GM03348 (cell line): ENCODE measurements around the gene ESYT1.

Experiments
- DNase-seq: peaks from one replicate; pipeline ENCODE4 v3.0.0; 2012; ENCODE audit warnings: low spot score

Gene ESYT1

GRCh38 chr12:56188778-56189098 lies 60.7 kb downstream of the ESYT1 start:
- no peak for DNase-seq

- DNase-seq = peak; percentile 97
Measured at GRCh38 chr12:56189099-56189917, 61.2 kb downstream of the ESYT1 start, which contains the start of gene SMARCC2. Gene SMARCC2 (minus strand): TSS chr12:56189483. CDS start chr12:56189461, 22 bp downstream.

GRCh38 chr12:56189918-56190694 lies 62.0 kb downstream of the ESYT1 start:
- peak; percentile 78 for DNase-seq

DNA sequence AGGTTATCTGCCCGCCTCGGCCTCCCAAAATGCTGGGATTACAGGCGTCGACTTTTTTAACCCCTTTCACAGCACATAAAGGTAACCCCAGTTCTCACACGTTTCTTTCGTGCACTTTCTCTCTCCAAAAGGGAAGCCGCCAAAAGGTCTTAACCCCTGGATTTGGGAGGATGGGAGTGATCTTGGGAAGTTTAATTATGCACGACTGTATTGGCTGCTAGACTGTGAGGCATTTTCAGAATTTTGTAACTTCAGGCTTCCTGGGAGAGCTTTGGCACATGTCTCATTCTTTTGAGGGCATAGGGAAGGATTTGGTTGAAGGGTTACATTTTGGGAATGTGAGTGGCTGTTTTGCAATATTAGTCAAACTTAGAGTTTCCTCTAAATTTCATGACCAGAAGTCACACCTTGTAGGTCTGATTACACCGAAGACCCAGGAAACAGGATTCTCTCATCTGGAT lies 62.7 kb downstream of the ESYT1 start:
- peak; percentile 12 for DNase-seq

DNA sequence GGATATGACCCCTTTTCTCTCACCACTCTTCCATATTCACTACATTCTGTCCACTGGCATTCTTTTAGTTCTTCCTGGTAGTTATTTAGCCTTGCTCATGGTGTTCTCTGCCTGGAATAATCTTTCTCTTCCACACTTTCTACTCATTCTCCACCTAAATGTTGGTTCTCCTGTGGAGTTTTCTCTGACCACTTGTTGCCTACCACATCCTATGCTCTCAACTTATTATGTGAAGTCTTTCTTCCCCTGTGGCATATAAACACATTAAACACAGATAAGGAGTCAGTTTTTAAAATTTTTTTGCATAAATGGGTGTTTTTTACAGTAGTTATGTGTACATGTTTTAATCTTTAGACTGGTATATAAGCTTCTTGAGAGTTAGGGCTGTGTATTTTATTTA lies 64.5 kb downstream of the ESYT1 start:
- no peak for DNase-seq

- peak; percentile 74 for DNase-seq
Measured at GRCh38 chr12:56193025-56193578, 65.0 kb downstream of the ESYT1 start.
